ENCODE results near the gene FAM222A.
A peak's percentile ranks its signal among the peaks of the same experiment; 100 is the strongest.

FAM222A gene

GRCh38 chr12:109713187-109714070 lies at the start of gene FAM222A:
Gene FAM222A (plus strand): TSS chr12:109713825. CDS start chr12:109744147, 30,322 bp downstream.
- peak; percentile 99 for DNase-seq

- DNase-seq = no peak
Measured at GRCh38 chr12:109664402-109664801, 49.2 kb upstream of the FAM222A start.

GRCh38 chr12:109666068-109666467 lies 47.6 kb upstream of the FAM222A start:
- no peak for DNase-seq

- peak; percentile 87 for DNase-seq
Measured at GRCh38 chr12:109670731-109671130, 42.9 kb upstream of the FAM222A start.

- DNase-seq = no peak
Measured at GRCh38 chr12:109671502-109671901, 42.1 kb upstream of the FAM222A start.

- no peak for DNase-seq
Measured at GRCh38 chr12:109673379-109673778, 40.2 kb upstream of the FAM222A start.

GRCh38 chr12:109673884-109674283 lies 39.7 kb upstream of the FAM222A start:
- DNase-seq = no peak

- no peak for DNase-seq
Measured at GRCh38 chr12:109675411-109675810, 38.2 kb upstream of the FAM222A start.

- peak; percentile 100 for DNase-seq
Measured at GRCh38 chr12:109677279-109677691, 36.3 kb upstream of the FAM222A start.

GRCh38 chr12:109678719-109679118 lies 34.9 kb upstream of the FAM222A start:
- DNase-seq = peak; percentile 87

- DNase-seq = peak; percentile 99
Measured at GRCh38 chr12:109679501-109680263, 33.9 kb upstream of the FAM222A start.

GRCh38 chr12:109680264-109681005 lies 33.2 kb upstream of the FAM222A start:
- DNase-seq = peak; percentile 91

- no peak for DNase-seq
Measured at GRCh38 chr12:109681986-109682707, 31.5 kb upstream of the FAM222A start.

GRCh38 chr12:109682708-109683060 lies 30.9 kb upstream of the FAM222A start:
- no peak for DNase-seq

GRCh38 chr12:109683316-109683715 lies 30.3 kb upstream of the FAM222A start:
- DNase-seq = no peak

GRCh38 chr12:109685574-109686447 lies 27.8 kb upstream of the FAM222A start:
- DNase-seq = no peak

GRCh38 chr12:109686523-109686922 lies 27.1 kb upstream of the FAM222A start:
- no peak for DNase-seq

- peak; percentile 76 for DNase-seq
Measured at GRCh38 chr12:109687250-109687649, 26.4 kb upstream of the FAM222A start.

GRCh38 chr12:109689426-109689825 lies 24.2 kb upstream of the FAM222A start:
- no peak for DNase-seq

GRCh38 chr12:109693160-109693559 lies 20.5 kb upstream of the FAM222A start:
- DNase-seq = no peak

Data from NCI-H69 (cell line).